ENCODE results near the gene POLR2J. TPM values are rescaled to one million over a fixed set of nuclear protein-coding genes. Genes with fewer than 3 reads are reported as not detected.

The POLR2J gene
- total and polyA plus RNA-seq, 2 experiments from 2014 or later = 32.2 to 167 TPM

GRCh38 chr7:102468478-102469350 is 10.0 kb downstream of the POLR2J start:
- peaks cover 16% of the 10 kb centered on the region for H3K4me1 Mint-ChIP-seq
- Histone ChIP-seq H3F3A (replicated peaks; ENCODE audit: low read depth) (peaks cover 6% of the 10 kb centered on the region; the same call in 1 of the 2 replicates), H3K27ac (ENCODE audit: low read depth) (no peak overlapping the region), H3K36me3 (ENCODE audit: insufficient read depth) (no peaks in the 10 kb centered on the region), H3K27me3 (ENCODE audit: insufficient read depth) (no peaks in the 10 kb centered on the region), H4K20me1 (replicated peaks; ENCODE audit: insufficient read depth) (peaks cover 4% of the 10 kb centered on the region; the same call in 1 of the 2 replicates), H3K4me1 (ENCODE audit: insufficient read depth) (0 out of 2 replicates have a peak, but pooled peaks cover 11% of the 10 kb centered on the region), H3K4me2 (no peak overlapping the region), H3K79me2 (replicated peaks; ENCODE audit: insufficient read depth) (peaks cover 8% of the 10 kb centered on the region), H2AFZ (no peak overlapping the region), H3K4me3 (no peak overlapping the region), H3K9me2 (ENCODE audit: insufficient read depth) (no peaks in the 10 kb centered on the region)
- peaks cover 3% of the 10 kb centered on the region; the same call in 1 of the 3 replicates for H3K9me3 Mint-ChIP-seq
- H3K36me3 Mint-ChIP-seq (ENCODE audit: low read depth) = peaks cover 23% of the 10 kb centered on the region
- H3K27me3 Mint-ChIP-seq (ENCODE audit: insufficient read depth, low read depth, poor library complexity) = peaks cover 29% of the 10 kb centered on the region
- DNase-seq (ENCODE audit: low spot score) = no peak
- ATAC-seq = no peak
- TF ChIP-seq ZNF331 (CRISPR knock-in tag; IDR thresholded peaks at IDR 0.05; ENCODE audit: low read depth) (no peak), CREB1 (CRISPR knock-in tag; IDR thresholded peaks at IDR 0.05; ENCODE audit: low read depth) (no peak), ZNF114 (CRISPR knock-in tag; IDR thresholded peaks at IDR 0.05) (no peak), ETS1 (IDR thresholded peaks at IDR 0.05) (no peak), EZH2 (IDR thresholded peaks at IDR 0.05; ENCODE audit: low read depth, unreplicated experiment) (no peak), ZNF462 (CRISPR knock-in tag; IDR thresholded peaks at IDR 0.05) (no peak), EZH2phosphoT487 (IDR thresholded peaks at IDR 0.05; ENCODE audit: unreplicated experiment) (no peak), NANOG (IDR thresholded peaks at IDR 0.05; ENCODE audit: borderline replicate concordance) (no peak), POLR2AphosphoS5 (IDR thresholded peaks at IDR 0.05; ENCODE audit: low read depth) (no peak), STAT1 (IDR thresholded peaks at IDR 0.05; ENCODE audit: unreplicated experiment) (no peak), CTCF (conservative IDR thresholded peaks at IDR 0.05; ENCODE audit: low read depth in 2 of 2) (no peak), REST (IDR thresholded peaks at IDR 0.05; ENCODE audit: unreplicated experiment) (no peak), JUNB (IDR thresholded peaks at IDR 0.05; ENCODE audit: unreplicated experiment) (no peak)
- H3K27ac Mint-ChIP-seq = no peak overlapping the region
- no peak overlapping the region for H3K4me3 Mint-ChIP-seq
